Astrocyte (in vitro differentiated cells and primary cell): Measurements from ENCODE around the gene ZNF649.
"Not testable (repeated sequence)": the region's sequence is repeated elsewhere in the genome, so short reads cannot be mapped to it uniquely, and the experiment has no call there.

Experiments used
- EZH2 ChIP-seq: IDR thresholded peaks from 2 replicates; pipeline ENCODE4 v1.6.1; 2012; ENCODE audit warnings: mild to moderate bottlenecking, low read length, inconsistent platforms; ENCODE audit not compliant: insufficient read depth
- TF ChIP-seq, protein P1 (sequence below): IDR thresholded peaks from 2 replicates; pipeline ENCODE4 v1.5.1; 2011; ENCODE audit warnings: low read depth, mild to moderate bottlenecking, inconsistent platforms, low read length, moderate library complexity; ENCODE audit not compliant: insufficient read depth

DNA sequence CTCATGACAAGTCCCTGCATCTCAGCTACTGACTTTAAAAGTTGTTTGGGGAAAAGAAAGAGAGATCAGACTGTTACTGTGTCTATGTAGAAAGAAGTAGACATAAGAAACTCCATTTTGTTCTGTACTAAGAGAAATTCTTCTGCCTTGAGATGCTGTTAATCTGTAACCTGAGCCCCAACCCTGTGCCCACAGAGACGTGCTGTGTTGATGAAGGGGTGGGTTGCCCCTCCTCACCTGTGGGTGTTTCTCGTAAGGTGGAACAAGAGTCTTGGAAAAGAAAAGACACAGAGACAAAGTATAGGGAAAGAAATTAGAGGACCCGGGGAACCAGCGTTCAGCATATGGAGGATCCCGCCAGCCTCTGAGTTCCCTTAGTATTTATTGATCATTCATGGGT is 3.2 kb upstream of the ZNF649 start:
- TF ChIP-seq, protein P1, sequence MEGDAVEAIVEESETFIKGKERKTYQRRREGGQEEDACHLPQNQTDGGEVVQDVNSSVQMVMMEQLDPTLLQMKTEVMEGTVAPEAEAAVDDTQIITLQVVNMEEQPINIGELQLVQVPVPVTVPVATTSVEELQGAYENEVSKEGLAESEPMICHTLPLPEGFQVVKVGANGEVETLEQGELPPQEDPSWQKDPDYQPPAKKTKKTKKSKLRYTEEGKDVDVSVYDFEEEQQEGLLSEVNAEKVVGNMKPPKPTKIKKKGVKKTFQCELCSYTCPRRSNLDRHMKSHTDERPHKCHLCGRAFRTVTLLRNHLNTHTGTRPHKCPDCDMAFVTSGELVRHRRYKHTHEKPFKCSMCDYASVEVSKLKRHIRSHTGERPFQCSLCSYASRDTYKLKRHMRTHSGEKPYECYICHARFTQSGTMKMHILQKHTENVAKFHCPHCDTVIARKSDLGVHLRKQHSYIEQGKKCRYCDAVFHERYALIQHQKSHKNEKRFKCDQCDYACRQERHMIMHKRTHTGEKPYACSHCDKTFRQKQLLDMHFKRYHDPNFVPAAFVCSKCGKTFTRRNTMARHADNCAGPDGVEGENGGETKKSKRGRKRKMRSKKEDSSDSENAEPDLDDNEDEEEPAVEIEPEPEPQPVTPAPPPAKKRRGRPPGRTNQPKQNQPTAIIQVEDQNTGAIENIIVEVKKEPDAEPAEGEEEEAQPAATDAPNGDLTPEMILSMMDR = not testable (repeated sequence)
- not testable (repeated sequence) for TF ChIP-seq EZH2
